GM12801 (cell line): ENCODE data around the gene CD247.

ENCODE experiments used
- CTCF ChIP-seq: IDR thresholded peaks from one replicate; pipeline ENCODE4 v1.5.1; 2011; ENCODE audit warnings: control low read depth; ENCODE audit not compliant: insufficient read length; ENCODE audit errors: extremely low read depth

CD247 gene

GRCh38 chr1:167441222-167441621, 77.1 kb downstream of the CD247 start:
- TF ChIP-seq CTCF = no peak

GRCh38 chr1:167440776-167441175, 77.6 kb downstream of the CD247 start:
- TF ChIP-seq CTCF = no peak

GRCh38 chr1:167440345-167440744, 78.0 kb downstream of the CD247 start:
- no peak for TF ChIP-seq CTCF

- TF ChIP-seq CTCF = no peak
Measured at GRCh38 chr1:167439301-167439988, 78.9 kb downstream of the CD247 start.

- TF ChIP-seq CTCF = no peak
Measured at GRCh38 chr1:167438171-167439138, 79.9 kb downstream of the CD247 start.

- TF ChIP-seq CTCF = no peak
Measured at GRCh38 chr1:167435484-167435883, 82.8 kb downstream of the CD247 start.

- no peak for TF ChIP-seq CTCF
Measured at GRCh38 chr1:167434306-167434705, 84.0 kb downstream of the CD247 start.
